ENCODE results near the gene TXNDC5. TPM values are rescaled to one million over a fixed set of nuclear protein-coding genes. Genes with fewer than 3 reads are reported as not detected.

Gene TXNDC5
- polyA plus RNA-seq, 1 experiment, result 253 TPM

DNA sequence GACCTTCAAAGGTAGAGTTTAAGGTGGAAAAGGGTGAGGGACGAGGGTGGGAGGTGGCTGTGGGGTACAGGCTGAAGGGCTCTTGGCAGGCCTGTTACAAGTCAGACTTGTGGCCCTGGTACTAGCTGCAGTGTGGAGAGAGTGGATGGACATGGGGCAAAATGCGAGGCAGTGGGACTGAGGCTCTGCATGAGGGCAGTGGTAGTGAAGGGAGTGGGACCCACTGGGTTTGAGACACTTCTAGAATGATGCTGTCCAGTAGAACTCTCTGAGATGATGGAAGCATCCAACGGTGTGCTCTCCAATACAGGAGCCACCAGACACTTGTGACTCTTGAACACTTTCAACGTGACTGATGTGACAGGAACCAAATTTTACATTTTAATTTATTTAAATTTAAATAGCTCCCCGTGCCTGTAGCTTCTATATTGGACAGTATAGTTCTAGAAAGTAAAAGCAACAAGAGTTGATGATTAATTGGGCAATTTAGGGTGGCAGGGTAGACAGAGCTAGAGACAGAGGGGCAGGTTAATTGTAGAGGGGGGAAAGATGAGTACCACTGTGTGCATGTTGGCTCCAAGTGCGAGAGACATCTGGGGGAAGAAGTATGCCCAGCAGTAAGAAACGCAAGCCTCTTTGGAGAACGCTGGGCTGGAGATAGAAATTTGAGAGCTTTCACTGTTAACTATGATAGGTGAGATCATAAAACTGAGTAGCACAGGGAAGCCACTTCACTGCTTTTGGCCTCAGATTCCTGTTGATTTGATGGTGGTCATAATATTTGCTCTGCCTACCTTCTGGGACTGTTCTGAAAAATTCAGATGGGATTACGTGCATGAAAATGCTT is 77.5 kb downstream of the TXNDC5 start:
- Histone ChIP-seq H3K27me3 (ENCODE audit: control insufficient read depth, insufficient read depth, low read length) (no peaks in the 10 kb centered on the region), H3K4me3 (ENCODE audit: low read depth, low read length) (no peak overlapping the region), H3K36me3 (ENCODE audit: control insufficient read depth, insufficient read depth, low read length) (no peaks in the 10 kb centered on the region)
- DNase-seq (ENCODE audit: low read depth), result no peak
- TF ChIP-seq, protein P1, sequence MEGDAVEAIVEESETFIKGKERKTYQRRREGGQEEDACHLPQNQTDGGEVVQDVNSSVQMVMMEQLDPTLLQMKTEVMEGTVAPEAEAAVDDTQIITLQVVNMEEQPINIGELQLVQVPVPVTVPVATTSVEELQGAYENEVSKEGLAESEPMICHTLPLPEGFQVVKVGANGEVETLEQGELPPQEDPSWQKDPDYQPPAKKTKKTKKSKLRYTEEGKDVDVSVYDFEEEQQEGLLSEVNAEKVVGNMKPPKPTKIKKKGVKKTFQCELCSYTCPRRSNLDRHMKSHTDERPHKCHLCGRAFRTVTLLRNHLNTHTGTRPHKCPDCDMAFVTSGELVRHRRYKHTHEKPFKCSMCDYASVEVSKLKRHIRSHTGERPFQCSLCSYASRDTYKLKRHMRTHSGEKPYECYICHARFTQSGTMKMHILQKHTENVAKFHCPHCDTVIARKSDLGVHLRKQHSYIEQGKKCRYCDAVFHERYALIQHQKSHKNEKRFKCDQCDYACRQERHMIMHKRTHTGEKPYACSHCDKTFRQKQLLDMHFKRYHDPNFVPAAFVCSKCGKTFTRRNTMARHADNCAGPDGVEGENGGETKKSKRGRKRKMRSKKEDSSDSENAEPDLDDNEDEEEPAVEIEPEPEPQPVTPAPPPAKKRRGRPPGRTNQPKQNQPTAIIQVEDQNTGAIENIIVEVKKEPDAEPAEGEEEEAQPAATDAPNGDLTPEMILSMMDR (IDR thresholded peaks at IDR 0.05; ENCODE audit: insufficient read depth, low read depth, low read length), result no peak
- POLR2A ChIA-PET, result no interaction called here
- CTCF ChIA-PET, result no interaction called here

Other genes with a start within 250 kb of the TXNDC5 start
- gene BMP6, start 184.7 kb downstream of the TXNDC5 start, polyA plus RNA-seq (2011; rRNA removed), result 0.06 and 0.10 TPM in 2 replicates
- 3.3 and 8.0 TPM in 2 replicates for gene BLOC1S5, start 153.6 kb upstream of the TXNDC5 start, polyA plus RNA-seq (2011; rRNA removed)
- 26.4 and 44.9 TPM in 2 replicates for gene EEF1E1, start 191.8 kb upstream of the TXNDC5 start, polyA plus RNA-seq (2011; rRNA removed)

Data from BJ (cell line).